ENCODE results near the gene ZNF362.

Gene ZNF362

DNA sequence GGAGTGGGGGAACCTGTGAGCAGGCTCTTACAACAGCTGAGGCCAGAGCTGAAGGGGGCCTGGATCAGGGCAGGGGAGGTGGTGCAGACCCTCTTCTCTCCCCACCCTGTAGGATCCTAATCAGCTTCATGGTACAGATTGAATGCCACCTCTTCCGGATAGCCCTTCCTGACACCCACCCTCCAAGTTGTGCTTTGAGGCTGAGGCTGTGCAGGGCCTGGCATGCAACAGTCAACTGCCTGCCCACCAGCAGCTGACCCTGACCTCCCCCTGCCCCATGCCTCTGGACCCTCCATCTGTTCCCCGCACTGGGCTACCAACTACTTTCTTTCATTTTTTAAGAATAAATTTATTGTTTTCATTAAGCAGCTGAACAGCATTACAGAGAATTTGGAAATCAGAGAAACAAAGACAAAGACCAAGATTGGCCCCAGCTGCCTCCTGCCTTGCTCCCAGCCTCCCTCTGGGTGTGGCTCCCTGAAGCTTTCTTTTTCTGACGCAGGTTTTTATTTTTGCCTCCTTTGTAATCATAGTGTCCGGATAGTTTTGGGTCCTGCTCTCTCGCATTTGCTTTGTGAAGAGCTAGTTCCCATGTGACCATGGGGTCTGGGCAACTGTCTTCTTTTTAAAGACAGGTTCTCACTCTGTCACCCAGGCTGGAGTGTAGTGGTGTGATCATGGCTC, 12.8 kb downstream of the ZNF362 start:
- no peak for DNase-seq

DNA sequence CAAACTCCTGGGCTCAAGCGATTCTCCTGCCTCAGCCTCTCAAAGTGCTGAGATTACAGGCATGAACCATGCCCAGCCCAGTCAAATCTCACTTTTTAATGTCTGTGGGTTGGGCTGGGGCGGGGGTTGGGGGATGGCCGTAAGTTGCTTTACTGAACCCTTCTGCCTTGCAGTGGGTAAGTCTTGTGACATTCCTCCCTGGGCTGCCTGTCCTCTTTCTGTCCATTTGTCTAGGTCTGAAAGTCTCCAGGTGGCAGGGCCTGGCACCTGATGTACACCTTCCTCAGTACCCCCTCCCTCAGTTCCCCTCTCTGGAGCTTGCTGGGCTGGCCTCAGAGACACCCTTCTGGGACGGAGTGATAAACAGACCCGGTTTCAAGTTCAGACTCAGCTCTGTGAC, 13.3 kb downstream of the ZNF362 start:
- DNase-seq = no peak

DNA sequence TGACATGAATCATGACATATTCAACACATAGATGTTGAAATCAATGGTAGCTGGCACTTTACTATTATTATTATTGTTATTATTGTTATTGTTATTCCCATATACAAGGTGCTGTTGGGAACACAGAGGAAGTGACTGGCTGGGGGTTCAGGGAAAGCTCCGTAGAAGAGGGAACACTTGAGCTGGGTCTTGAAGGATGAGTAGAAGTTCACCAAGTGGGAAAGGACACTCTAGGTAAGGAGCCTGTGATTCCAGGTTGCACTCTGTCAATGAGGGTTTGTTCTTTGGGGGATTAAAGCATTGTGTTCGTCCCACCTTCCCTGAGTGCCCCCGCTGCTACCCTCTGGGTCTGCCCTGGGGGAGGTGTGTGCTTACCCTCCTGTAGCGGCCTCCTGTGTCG, 14.1 kb downstream of the ZNF362 start:
- no peak for DNase-seq

DNA sequence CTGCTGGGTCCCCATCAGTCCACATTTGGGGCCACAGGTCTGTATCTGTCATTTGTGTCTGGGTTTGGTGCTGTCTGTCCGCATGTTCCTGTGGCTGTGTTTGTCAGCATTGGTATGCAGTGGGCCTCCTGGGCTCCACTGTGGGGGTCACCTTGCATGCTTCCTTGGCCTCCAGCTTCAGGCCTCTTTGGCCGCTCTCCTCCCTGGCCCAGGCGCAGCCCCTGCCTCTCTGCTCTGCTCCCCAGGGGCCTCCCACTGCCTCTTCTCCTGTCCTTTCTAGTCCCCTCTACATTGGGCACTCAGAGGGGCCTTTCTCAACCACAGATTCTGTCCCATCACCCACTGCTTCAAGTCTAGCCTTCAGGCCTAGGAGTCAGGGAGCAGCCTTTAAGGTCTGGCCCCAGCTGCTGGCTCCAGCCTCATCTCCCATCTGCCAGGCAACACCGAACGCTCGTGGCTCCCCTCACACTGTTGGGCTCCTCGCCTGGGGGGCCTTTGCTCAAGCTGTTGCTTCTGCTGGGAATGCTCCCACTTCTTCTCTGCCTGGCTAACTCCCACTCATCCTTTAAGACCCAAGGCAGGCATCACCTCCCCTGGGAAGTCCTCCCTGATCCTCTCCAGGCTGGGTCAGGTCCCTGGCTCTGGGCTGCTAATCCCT, 14.6 kb downstream of the ZNF362 start:
- DNase-seq = no peak

DNA sequence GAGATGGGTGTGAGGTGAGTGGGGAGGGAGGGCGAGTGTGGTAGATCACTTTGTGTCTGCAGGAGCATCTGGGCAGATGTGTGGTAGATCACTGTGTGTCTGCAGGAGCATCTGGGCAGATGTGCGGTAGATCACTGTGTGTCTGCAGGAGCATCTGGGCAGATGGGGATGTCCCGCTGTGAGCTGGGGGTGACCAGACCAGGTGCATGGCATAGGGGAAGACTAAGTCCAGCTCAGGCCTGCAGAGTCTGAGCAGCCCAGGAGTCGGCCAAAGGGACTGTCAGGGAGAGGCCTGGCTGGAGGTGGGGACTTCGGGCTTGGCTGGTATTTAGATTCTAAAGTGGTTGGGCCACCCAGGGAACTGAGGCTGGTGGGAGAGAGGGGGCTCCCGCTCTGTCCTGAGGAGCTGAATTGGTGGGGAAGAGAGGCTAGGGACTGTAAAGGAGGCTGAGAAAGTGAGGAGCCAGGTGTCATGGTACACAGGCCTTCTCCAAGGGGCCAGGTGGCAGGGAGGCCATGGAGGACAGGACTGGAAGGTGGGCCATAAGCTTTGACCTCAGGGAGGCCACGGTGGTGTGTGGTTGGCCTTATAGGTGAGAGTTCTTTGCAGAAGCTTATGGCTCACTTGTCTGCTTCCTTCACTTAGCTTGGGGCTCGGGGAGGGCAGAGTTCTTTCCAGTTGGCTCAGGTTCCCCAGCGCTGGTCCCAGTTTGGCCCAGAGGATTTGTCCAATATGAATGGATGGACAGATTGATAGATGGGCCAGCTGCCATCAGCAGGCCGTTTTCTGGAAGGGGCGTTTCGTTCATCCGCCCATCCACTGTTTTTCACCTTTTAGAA, 15.6 kb downstream of the ZNF362 start:
- DNase-seq = no peak

DNA sequence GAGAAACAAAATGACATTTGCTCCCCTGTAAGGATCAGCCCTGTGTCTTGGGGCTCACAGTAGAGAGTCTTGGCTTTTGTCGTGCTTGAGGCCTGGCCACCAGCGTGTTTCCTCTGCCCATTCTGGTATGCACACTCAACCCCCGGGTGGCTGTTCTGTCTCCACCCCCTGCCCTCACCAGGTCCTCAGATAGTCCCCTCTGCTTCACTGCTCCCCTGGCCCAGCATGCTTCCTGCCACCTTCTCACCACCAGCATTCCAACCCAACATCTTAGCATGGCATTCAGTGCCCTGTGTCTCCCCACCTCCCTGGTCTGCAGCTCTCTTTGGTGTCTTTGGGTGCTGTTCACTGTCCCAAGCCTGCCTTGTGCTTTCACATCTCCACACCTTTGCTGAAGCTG, 16.2 kb downstream of the ZNF362 start:
- DNase-seq = no peak

DNA sequence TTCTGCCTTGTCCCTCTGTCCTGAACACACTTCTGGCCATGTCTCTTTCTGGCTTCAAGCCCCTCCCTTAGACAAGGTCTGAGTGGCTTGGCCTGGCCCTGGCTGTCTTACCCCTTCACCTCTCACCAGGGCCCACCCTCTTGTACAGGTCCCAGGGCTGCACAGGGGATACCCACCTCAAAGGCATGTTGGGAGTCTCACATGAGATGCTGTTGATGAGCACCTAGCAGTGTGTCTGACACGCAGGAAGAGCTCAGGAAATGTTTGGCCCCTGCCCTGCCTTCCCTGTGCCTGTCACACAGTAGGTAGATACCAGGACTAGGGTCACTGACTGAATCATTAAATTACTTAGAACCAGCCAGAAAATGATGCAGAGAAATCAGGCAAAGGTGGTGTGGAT, 16.6 kb downstream of the ZNF362 start:
- DNase-seq = no peak

DNA sequence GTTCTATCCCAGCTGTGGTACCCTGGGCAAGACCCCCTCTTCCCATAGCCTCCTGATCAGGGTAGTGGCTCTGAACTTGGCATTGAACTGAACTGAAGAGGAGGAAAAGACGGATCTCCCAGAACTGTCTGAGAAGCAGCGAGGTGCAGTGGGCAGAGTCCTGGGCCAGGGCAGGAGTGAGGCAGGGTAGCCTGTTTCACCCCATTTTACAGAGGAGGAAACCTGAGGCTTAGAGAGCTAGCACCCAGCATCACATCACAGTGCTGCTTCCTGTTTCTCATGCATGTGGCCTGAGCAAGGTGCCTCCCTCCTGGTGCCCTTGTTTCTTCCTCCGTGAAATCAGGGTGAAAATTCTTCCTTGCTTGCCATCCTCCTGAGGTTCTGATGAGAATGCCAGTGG, 17.1 kb downstream of the ZNF362 start:
- DNase-seq = peak; percentile 37

DNA sequence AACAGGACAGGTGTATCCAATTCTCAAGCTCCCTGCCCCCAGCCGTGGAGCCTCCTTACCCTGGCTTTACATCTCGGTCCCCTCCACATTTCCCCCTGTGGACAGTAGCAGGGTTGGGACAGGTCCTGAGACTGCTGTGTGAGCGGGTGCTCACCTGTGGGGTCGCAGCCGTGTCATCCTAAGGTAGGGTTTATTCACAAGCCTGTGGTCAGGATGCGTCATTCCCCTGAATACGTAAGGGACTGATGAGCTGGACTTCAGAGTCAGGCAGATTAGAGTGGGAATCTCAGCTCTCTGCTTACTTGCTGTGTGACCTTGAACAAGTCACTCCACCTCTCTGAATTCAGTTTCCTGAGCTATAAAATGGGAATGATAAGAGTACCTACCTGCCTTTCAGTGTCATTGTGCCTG, 17.7 kb downstream of the ZNF362 start:
- DNase-seq = no peak

DNA sequence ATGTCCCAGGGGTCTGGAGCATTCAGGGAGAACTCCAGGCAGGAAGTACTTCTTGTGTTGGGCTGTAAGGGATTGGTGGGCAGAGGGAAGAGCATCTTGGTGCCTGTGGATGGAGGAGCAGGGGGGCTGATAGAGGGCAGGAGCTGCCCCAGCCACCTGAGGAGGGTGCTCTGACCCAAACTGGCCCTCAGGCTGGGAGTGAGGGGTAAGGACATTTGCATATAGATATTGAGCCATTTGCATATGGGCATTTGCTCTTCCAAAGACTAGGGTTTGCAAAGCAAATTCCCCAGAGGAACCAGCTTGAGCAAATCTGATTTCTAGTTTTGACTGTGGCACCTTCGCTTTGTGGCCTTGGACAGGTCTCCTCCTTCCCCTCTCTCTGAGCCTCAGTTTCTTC, 18.2 kb downstream of the ZNF362 start:
- DNase-seq = no peak

DNA sequence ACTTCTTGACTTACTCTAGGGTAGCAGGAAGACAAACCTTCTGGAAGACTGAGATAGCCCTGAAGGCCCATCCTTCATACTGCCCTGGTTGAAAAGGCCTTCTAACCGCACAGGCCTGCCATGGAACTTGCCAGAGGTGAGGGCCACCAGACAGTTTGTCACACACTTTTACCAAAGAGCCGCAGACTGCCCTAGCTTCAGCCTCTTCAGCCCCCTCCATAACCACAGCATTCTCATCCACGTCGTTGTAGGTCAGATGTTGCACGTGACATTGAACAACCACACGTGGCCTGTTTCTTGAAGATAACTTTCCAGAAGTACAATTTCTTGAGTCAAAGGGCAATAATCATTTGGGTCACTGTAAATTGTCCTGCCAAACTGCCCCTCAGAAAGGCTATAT, 18.9 kb downstream of the ZNF362 start:
- no peak for DNase-seq

DNA sequence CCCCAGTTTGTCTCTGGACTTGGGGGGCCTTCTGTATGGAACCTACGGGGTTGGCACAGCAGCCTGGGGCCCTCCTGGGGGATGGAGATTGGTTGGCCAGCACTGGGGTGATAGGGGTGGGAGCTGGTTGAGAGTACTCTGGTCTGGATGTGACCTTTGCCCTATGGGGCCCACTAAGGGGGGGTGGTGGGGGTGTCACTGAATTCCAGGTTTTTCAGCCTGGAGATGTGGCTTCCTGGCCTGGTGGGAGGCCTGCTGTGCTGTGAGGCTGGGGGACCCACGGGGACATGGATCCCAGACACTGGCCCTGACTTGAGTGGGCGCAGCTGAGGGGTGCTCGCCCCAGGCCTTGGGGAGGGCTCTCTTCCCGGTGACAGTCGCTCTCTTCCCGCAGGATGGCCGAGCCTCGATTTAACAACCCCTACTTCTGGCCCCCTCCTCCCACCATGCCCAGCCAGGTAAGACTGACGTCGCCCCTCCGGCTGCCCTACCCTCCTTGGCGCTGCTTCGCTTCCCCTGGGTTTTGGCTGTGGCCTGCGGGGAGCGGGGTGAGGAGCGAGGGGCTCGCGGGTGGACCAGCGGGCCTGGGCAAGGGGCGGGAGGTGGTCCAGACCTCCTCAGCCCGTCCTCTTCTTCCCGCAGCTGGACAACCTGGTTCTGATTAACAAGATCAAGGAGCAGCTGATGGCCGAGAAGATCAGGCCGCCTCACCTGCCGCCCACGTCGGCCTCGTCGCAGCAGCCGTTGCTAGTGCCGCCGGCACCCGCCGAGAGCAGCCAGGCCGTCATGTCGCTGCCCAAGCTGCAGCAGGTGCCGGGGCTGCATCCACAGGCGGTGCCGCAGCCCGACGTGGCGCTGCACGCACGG, 19.6 kb downstream of the ZNF362 start:
- DNase-seq = no peak

DNA sequence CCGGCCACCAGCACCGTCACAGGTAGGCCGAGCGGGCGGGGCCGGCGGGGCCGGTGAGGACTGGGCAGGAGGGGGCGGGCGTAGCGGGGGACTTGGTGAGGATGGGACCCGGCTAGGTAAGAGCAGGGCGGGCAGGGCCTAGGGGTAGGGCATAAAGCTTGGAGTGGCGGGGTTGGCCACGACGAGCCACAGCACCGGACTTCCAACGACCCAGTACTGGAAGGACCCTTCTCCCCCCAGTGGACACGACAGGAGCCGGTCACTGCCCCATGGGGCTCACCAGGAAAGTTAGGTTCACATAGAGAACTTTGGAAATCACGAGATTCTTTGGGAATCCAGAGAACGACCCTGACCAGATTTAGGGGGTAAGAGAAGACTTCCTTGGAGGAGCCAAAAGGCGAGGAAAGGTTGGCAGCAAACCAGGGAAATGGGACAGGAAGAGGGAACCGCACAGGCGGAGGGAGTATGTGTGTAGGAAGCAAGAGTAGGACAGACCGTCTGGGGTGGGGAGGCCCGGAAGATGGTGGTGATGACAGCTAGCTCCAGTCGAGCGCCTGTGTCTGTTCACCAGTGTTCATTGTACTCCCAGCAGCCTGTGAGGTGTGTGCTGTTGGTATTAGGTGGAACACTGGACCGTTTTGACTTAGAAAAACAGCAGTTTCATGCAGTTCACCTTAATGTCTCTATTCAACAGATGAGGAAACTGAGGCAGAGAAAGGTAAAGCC, 20.4 kb downstream of the ZNF362 start:
- no peak for DNase-seq

DNA sequence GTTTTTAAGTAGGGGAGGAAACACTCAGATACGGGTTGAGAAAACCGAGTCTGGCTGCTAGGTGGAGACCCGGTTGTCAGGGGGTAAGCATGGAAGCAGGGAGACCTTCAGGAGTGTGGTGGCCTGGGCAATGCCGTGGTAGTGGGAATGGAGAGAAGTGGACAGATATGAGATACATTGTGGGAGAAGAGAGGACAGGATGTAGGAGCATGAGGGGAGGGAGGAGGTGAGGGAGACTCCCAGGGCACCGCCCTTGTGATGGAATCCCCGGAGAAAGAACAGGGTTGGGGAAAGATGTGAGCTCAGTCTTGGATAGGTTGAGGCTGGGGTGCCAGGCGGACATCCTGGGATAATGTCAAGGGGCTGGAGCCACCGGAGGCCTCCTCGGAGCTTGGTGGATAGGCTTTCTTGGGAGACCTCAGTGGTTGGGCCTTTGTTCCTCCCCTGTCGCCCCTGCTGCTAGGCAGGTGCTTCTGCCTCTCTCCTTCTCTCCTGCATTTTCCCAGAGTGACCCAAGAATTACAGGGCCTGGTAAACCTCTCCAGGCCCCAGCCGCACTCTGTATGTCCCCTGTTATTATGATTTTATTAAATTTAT, 21.3 kb downstream of the ZNF362 start:
- no peak for DNase-seq

DNA sequence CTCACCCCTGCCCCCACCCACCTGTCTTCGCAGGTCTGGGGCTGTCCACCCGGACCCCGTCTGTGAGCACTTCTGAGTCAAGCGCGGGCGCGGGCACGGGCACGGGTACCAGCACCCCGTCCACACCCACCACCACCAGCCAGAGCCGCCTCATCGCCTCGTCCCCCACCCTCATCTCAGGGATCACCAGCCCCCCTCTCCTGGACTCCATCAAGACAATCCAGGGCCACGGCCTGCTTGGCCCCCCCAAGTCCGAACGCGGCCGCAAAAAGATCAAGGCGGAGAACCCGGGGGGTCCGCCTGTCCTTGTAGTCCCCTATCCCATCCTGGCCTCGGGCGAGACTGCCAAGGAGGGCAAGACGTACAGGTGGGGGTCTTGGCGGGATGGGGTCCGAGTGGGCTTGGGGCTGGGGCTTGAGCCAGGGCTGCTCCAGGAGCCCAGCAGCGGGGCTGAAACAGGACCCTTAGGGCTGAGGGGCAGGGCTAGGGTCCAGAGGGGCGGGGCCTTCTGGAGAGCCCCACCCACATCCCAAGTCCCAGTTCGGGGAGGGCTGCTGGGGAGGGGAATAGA, 23.9 kb downstream of the ZNF362 start:
- no peak for DNase-seq

DNA sequence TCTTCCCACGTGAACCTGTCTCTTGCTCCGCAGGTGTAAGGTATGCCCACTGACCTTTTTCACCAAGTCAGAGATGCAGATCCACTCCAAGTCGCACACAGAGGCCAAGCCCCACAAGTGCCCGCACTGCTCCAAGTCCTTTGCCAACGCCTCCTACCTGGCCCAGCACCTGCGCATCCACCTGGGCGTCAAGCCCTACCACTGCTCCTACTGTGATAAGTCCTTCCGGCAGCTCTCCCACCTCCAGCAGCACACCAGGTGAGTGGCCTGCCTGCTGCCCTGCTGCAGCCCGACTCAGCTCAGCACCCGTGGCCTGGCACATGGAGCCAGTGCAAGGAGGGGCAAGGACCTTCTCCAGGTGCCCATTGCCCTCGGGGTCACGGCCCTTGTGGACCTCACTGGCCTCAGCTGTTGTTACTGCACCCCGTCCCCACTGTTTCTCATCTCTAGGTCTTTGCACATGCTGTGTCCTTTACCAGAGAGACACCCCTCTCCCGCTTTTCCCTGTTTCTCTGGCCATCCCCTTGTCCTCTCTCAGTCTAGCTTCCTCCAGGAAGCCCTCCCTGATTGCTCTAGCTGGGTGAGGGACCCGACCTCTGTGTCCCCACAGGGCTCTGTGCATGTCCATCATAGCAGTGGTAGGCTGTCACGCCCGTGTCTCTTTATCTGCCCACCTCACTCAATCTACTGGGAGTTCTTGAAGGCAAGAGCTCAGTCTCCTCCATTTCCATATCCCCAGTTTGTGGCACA, 25.4 kb downstream of the ZNF362 start:
- no peak for DNase-seq

DNA sequence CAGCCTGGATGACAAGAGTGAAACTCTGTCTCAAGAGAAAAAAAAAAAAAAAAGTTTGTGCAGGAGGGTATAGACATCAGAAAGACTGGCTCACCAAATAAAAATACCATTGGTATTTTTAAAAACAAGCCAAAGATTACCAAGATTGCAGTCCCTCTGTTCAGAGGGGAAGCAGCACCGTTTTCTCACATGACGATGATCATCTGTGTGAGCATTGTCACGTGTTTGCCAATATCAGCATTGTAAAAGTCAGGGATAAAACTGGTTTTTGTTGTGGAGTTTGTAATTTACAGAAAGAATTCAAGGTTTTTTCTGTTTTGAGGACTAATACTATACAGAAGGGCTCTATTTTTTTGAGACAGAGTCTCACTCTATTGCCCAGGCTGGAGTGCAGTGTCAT, 26.5 kb downstream of the ZNF362 start:
- no peak for DNase-seq

DNA sequence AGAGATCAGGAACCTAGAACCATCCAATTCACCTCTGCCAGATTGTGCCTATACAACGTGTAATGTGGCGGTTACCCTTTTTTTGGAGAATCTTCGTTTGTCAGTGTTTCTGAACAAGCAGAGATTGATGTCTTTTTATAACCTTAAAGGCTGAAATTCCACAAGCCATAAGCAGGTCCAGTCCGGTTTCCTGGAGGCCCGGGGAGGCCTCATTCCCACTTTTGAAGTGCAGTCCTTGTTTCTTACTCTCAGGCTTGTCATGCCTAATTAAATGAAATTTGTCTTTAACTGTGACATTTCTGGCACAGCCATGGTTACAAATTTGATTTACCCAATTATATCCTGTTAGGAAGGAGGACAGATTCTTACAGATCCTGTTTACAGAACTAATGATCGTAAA, 27.8 kb downstream of the ZNF362 start:
- DNase-seq = no peak

DNA sequence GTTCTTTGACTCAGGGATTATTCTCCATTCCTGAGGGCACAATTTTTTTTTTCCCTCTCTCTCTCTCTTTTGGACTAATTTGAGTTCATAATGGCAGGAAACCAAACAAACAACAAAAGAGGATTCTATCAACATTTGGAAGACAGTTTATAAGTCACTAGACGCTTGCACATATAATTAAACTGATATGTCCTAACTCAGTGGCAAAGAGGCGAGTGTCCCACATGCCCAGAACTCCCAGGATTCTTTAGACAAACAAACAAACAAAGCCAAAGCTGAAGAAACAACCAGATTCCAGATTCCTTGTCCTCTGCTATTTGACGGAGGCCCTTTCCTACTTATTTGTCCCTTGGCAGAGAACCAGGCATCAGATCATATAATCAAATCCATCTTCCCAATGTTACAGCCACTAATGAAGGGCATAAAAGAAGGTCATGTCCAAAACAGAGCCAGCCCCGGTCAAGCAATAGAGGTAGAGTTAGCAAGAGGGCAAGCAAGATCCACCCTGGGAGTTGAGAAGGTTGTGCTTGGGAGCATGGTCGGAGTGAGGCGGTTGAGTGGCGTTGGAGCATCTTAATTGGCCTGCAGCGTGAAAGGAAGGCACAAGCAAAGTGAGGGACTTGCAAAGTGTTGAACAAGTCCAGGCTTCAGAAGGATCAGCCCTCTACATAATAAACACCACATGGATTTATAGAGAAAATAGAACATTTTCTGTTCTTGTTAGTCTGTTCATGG, 30.3 kb downstream of the ZNF362 start:
- DNase-seq = no peak

DNA sequence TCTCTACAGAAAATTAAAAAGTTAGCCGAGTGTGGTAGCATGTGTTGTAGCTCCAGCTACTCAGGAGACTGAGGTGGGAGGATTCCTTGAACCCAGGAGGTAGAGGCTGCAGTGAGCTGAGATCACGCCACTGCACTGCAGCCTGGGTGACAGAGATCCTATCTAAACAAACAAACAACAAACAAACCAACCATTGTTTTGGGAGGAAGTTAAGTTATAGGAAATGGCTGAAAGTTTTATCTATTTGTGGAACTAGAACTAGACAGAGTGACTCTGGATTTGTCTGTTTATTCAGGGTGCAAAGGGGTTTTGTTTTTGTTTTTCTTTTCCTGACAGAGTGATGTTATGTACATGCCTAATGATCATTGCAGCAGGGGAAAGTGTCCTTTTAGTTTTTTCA, 31.0 kb downstream of the ZNF362 start:
- DNase-seq = no peak
